Measurements from ENCODE around the gene DDX4.
"Not testable (repeated sequence)": the region's sequence is repeated elsewhere in the genome, so short reads cannot be mapped to it uniquely, and the experiment has no call there.

Gene DDX4

DNA sequence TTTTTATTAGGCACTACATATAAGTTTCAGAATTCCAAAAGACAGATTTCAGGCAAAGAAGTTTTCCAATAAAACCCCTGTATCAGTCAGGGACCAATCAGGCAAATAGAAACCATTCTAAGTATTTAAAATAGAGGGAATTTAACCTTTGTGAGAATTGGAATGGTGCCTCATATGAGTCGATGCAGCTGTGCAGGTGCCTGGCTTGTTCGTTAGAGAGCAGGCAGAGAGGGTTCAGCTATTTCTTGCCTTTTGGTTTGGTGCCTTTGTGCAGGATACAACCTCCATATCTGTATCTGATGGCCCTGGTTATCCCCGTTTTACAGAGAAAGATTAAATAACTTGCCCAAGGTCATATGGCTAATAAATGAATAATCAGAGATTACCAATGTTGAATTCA, 6.0 kb upstream of the DDX4 start:
- no peak for DNase-seq

DNA sequence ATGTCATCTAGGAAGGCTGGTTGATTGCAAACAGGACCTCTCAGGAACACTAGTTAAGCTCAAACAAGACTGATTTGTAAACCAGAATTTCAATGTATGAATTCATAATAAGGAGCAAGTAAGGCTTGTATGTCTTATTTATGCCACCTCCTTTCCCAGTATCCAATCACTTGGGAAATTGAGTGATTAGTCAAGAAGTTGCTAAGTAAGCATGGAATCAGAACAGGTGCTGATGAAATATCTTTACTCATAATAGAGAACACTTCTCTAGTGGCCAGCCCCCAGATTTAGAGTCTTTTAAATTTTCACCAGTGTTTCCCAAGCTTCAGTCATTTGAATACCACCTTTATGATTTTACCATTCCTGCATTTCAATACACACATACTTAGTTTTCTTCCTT, 5.3 kb upstream of the DDX4 start:
- no peak for DNase-seq

DNA sequence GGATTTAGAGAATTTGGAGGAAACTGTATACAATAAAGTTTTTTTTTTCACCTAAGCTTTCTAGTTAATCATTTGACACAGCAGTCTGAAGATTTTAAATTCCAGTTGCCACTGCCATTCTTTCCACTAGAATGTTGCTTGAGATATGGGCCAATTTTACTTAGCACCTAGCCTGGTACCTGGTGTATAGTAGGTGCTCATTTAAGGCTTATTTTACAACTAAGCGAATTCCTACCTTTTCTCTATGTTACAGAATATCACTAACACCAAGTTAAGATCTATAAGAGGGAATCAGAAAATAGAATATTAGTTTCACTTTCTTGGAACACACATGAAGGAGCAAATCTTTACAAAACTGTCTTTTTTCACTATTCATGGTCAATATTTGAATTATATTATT, 3.2 kb upstream of the DDX4 start:
- DNase-seq: no peak

DNA sequence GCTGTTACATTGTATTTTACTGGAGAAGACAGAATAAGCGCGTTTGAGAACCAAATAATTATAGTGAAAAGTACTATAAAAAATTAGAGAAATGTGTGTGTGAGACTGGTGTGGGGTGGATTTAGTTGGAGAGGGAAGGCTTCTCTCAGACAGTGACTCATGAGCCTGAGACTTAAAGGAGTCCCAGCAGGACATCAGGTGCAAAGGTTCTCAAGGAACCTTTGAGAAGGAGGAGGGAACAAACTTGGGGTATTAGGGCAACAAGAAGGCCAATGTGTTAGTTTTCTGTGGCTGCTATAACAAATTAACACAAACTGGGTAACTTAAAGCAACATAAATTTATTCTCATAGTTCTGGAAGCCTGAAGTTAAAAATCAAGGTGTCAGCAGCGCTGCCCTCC, 4.9 kb downstream of the DDX4 start:
- no peak for DNase-seq

DNA sequence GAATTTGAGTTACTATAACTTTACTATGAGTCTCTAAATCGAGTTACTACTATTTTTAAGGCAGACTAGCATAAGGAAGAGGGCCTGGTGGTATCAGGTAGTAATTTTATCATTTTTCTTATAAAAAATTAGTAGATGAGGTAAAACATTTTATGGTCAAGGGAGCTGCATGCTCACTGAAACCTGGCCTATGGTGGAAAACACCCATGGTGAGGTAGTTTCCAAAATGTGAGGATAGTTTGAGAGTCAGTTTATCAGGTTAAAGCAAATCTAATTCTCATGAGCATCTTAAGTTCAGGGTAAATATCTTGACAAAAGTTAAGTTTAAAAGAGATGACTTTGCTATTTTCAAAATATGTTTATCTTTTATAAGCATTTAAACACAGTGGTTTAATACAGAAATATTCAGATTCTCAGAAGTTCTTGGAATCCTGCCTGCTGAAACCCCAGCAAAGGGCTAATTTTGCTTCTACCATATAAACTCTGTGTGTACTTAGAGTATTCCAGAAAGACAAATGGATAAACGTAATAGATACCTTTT, 10.0 kb downstream of the DDX4 start:
- DNase-seq: no peak

DNA sequence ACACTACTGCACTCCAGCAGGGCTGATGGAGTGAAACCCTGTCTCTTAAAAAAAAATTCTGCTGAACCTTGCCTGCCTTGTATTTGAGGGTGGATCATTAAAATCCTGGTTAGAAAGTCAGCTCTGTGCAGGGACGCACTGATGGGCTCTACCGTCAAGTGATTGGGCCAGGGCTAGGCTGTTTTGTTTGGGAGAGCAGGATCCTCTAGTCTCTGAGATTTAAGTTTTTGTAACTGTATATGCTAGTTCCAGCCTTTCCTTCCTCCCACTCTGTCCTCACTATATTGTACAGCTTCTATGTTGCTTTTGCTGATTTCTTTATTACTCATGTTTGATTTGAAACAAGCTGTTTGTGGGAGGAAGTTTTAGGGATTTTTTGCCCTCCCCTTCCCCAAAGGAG, 11.5 kb downstream of the DDX4 start:
- DNase-seq: no peak

DNA sequence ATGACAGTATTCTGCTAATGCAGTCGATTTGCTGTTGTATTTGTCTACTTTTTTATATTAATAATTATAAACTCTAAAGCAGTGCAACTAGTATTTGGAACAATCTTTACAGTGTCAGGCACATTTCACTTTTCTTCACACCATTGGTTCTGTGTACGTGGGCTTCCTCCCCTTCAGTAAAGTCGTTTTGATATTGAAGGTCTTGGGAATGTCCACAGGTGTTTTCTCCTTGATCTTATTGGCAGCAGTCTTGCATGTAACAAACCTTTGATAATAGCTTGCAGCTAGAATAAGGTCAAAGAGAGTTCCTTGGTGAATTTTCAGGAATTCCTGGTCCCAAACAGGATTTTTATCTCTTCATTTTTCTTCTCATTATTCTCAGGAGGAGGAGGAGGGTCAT, 12.2 kb downstream of the DDX4 start:
- no peak for DNase-seq

DNA sequence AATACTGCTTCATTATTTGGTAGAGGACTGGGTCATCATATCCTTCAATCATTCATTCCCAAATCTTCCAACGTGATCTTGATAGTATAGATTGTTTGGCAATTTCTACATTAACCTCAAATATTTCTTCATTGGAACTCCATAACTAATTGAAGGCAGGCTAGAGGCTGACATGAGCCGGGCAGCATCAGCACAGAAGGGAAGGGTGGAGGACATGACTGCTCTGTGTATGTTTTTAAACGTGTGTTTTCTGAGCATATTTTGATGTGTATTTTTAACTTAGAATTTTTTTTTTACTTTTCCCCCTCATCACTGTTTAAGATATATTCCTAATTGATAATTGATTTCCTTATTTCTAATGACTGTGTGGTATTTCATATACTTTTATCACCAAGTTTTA, 12.6 kb downstream of the DDX4 start:
- DNase-seq: no peak

DNA sequence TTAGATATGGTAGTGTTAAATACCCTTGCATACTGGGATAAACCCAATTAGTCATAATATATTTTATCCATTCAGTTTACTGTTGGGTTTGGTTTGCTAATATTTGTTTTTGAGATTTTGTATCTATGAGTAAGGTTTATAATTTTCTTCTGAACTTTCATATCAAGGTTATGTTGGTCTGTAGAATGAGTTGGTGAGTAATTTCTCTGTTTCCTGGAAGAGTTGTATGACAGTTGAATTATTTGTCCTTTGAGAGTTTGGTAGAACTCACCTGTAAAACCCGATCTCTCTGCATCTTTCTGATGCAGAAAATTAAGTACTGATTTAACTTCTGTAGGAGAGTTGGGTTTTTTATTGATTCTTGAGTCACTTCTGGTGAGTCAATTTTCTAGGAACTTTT, 20.4 kb downstream of the DDX4 start:
- no peak for DNase-seq

DNA sequence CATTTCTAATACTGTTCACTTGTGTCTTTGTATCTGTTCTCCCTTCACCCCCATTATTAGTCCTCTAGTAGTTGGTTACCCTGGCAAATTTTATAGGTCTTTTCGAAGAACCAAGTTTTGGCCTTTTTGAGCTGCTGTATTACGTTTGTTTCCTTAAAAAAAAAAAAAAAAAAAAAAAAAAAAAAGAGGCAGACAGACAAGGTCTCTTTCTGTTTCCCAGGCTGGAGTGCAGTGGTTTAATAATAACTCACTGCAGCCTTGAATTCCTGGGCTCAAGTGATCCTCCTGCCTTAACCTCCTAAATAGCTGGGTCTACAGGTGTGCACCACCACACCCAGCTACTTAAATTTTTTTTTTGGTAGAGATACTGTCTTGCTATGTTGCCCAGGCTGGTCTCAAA, 20.9 kb downstream of the DDX4 start:
- no peak for DNase-seq

DNA sequence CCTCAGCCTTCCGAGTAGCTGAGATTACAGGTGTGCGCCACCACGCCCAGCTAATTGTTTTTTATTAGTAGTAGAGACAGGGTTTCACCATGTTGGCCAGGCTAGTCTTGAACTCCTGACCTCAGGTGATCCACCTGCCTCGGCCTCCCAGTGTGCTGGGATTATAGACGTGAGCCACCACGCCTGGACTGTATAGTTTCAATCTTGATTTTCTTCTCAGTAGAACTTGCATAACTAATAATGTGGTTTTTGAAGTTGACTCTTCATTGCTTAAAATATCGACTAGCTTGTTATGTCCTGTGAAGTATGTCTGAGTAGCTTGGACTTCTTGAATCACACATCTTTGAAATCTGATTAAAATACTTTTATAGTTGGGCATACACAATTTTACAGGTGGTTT, 23.9 kb downstream of the DDX4 start:
- not testable (repeated sequence) for DNase-seq

DNA sequence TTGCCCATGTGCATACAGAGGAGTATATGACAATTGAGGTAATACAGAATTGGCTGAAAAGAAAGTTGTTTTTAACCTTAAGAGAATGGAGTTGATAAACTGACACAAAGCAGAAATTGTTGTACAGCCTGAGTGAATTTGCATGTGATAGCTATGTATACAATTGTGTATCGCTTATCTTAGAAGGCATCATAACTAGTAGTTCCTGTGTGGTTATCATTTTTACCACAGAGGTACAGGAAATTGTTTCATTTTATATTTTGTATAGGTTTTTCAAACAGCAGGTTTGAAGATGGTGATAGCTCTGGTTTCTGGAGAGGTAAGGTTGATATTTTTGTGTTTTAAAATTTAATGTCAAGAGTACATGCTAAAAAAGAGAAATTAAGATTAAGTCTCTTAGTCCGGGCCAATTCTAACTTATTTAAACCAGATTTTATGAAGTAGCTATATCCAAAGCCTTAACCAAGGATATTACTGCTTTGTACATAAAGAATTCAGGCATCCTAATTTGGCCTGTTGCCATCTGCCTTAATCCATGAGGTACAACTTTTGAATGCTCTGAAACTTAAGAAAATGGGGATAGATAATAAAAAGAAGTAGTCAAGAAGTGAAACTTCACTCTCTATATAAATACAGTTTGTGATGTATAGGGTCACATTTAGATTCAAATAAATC, 26.0 kb downstream of the DDX4 start:
- no peak for DNase-seq

DNA sequence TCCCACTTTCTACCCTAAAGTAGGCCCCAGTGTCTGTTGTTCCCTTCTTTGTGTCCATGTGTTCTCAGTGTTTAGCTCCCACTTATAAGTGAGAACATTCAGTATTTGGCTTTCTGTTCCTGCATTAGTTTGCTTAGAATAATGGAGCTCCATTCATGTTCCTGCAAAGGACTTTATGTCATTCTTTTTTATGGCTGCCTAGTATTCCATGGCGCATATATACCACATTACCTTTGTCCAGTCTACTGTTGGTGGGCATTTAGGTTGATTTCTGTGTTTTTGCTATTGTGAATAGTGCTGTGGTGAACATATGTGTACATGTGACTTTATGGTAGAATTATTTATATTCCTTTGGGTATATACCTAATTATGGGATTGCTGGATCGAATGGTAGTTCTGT, 30.4 kb downstream of the DDX4 start:
- DNase-seq: no peak

DNA sequence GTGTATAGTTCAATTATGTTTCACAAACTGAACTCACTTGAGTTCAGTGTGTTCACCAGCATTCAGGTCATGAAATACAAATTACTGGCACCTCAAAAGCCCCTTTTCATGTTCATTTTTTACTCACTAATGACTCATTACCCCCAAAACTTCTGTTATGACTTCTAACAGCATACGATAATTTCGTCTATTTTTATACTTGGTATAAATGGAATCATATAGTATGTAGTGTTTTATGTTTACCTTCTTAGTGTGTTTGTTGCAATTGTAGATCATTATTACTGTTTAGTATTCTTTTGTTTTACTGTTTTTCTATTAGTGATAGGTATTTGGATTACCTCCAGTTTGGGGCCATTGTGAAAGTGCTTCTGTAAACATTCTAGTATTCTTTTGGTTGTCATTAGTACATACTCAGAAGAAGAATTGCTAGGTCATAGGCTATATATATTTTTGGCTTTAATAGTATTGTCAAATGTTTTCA, 33.4 kb downstream of the DDX4 start:
- no peak for DNase-seq

DNA sequence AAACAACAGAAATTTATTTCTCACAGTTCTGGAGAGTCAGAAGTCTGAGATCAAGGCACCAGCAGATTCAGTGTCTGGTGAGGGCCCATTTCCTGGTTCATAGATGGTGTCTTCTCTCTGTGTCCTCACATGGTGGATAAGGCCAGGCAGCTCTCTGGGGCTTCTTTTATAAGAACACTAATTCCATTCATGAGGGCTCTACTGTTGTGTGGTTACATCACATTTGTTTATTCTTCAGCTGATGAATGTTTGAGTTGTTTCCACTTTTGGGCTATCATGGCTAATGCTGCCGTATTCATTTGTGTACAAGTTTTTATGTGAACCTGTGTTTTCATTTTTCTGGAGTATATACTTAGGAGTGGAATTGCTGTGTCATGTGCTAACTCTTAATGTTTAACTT, 35.2 kb downstream of the DDX4 start:
- DNase-seq: no peak

DNA sequence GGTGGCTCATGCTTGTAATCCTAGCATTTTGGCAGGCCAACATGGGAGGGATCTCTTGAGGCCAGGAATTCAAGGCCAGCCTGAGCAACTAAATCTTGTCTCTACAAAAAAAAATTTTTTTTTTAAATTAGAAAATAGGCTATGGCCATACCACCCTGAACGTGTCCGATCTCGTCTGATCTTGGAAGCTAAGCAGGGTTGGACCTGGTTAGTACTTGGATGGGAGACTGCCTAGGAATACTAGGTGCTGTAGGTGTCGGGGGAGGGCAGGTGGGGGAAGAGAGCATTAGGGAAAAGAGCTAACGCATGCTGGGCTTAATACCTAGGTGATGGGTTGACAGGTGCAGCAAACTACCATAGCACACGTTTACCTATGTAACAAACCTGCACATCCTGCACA, 39.5 kb downstream of the DDX4 start:
- no peak for DNase-seq

DNA sequence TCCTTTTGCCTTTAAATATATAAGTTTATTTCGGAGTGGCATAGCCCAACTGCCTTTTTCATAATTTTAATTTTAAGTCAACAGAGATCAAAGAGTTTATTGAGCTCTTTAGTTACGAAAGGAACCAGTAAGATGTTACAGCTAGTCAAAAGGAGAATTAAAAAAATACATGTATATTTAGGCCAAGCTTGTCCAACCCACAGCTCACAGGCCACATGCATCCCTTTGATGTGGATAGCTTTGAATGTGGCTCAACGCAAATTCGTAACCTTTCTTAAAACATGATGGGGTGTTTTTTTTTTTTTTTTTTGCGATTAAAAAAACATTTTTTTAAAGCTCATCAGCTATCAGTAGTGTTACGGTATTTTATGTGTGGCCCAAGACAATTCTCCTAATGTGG, 63.1 kb downstream of the DDX4 start:
- no peak for DNase-seq

DNA sequence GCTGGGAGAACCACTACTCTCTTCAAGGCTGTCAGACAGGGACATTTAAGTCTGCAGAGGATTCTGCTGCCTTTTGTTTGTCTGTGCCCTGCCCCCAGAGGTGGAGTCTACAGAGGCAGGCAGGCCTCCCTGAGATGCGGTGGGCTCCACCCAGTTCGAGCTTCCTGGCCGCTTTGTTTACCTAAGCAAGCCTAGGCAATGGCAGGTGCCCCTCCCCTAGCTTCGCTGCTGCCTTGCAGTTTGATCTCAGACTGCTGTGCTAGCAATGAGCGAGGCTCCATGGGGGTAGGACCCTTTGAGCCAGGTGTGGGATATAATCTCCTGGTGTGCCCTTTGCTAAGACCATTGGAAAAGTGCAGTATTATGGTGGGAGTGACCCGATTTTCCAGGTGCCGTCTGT, 71.0 kb downstream of the DDX4 start:
- not testable (repeated sequence) for DNase-seq

DNA sequence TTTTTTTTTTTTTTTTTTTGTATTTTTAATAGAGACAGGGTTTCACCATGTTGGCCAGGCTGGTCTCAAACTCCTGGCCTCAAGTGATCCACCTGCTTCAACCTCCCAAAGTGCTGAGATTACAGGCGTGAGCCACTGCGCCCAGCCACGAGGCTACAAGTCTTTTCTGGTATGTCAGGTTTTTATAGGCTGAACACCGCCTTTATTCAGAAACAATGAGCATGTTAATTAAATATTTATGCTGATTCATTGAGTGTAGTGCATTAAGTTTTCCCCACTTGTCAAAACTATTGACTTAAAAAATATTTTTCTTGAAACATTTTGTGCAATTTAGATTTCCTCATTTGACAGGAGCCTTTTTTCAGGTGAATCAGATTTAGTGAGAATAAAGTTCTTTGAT, 78.1 kb downstream of the DDX4 start:
- not testable (repeated sequence) for DNase-seq

DNA sequence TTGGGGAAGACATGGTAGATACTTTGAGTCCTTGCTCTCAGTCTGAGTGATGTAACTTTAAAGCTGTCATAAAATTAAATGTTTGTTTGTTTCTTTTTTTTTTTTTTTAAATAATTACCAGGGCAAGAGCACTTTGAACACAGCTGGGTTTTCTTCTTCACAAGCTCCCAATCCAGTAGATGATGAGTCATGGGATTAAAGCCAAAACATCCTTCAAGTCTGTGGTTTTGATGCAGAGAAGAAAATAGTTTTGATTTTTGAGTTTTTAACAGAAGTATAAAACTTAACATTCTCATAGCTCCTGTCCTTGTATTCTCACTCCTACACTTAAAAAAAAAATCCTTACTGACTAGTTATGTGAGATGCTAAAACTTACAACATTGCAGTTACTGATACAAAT, 78.5 kb downstream of the DDX4 start:
- no peak for DNase-seq

DNA sequence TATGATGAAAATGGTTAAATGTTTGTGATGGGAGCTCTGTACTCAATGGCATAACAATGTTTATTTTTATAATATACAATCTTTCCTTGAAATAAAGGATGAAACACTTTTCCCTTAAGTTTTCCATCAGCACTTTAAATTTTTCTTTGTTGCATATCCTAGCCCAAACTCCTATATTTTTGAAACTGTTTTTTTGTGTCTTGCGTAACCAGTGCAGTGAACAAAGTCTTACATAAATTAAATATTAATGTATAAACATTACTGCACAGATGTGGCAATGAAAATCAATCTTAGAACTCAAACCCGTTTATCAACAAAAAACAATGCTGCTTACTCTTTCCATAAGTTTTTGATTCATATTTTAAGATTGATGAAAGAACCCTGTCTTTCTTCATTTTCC, 79.2 kb downstream of the DDX4 start:
- no peak for DNase-seq

DNA sequence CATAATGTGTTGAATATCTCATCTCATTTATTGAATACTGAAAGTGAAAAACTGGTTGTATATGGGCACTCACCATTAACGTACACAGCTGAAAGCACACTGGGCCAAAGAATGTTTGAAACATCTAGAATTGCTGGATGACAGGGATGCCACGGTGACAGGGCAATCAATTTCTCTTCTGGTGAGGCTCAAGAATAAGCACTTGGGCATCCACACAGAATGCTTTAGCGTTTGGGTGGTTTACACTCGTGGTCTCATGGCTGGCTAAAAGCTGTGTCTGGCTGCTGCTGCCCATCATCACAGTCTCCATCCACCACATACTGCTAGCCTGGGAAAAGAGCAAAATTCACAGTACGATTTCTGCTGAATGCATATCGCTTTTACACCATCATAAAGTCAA, 82.6 kb downstream of the DDX4 start:
- DNase-seq: no peak

DNA sequence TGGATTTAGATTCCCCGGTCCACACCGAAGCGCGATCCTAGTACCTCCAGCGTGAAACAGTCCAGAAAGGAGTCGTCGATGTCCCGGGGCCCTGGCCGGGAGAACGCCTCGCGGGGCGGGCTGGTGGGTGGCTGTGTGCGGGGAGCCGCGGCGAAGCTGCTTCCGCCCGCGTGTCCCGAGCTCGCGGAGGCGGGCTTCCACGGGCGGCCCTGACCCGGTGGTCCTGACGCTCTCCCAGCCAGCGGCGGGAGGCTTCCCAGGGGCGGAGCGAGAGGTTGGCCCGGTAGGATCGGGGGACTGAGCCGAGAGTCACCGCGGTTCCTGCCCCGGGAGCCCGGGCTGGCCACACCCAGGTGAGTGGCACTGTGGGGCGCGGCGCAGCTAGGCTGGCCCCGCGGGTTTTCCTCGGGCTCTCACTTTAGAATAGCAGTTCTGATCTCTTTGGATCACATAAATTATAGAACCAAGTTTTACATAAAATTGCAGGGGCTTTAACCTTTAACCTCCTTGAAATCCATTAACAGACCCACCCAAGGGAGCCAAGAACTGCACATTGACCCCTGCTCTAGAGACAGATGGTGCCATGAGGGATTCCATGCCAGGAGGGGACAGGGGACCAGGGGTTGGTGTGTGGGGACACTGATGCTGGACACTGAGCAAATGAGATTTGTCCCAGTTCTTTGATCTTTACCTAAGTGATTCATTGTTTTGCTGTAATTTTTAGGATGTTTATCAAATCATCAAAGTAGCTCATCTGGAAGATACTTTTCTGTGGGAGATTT, 84.1 kb downstream of the DDX4 start:
- no peak for DNase-seq

DNA sequence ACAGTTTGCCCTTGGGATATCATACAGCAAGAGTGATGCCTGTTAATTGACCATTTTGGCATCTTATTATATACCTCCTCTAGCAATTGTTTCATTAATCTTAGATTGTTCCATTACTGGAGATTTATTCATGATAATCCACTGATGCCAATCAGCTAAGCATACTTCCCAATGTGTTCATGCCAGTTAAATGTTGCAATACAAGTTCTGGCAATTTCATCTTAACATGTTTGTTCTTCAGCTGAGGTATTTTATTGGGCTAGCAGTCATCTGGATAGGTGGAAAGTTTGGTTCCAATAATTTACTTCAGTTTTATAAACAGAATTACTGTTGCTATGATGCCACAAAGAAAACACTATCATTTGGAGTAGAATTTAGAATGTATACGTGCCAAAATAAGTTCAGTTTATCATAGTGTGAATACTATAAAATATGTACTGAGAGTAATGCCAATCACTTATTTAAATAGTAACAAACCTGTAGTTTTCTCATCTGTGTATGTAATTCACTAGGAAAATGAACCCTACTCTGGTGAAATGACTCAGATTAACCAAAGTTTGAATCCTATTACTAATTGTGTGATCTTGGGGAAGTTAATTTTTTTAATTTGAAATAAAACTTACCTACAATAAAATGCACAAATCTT, 85.4 kb downstream of the DDX4 start:
- DNase-seq: no peak
